Activated naive CD4-positive, alpha-beta T cell treated with anti-CD3 and anti-CD28 coated beads, Interleukin-2, amount 50 U/mL, for 24 hours (primary cell): ENCODE results near the gene TLX1.
A peak's percentile ranks its signal among the peaks of the same experiment; 100 is the strongest.

Experiments
- H3K27ac Mint-ChIP-seq: one replicate; pipeline ENCODE4 v1.8.0; 2021; ENCODE audit warnings: mild to moderate bottlenecking, mixed read lengths
- H3K27me3 Mint-ChIP-seq: one replicate; pipeline ENCODE4 v1.8.0; 2021; ENCODE audit warnings: mixed read lengths
- H3K36me3 Mint-ChIP-seq: one replicate; pipeline ENCODE4 v1.8.0; 2021; ENCODE audit warnings: mixed read lengths
- H3K4me1 Mint-ChIP-seq: one replicate; pipeline ENCODE4 v1.8.0; 2021; ENCODE audit warnings: mixed read lengths
- H3K4me3 Mint-ChIP-seq: one replicate; pipeline ENCODE4 v1.8.0; 2021; ENCODE audit warnings: mild to moderate bottlenecking, mixed read lengths
- H3K9me3 Mint-ChIP-seq: one replicate; pipeline ENCODE4 v1.8.0; 2021; ENCODE audit warnings: mixed read lengths

TLX1 gene

DNA sequence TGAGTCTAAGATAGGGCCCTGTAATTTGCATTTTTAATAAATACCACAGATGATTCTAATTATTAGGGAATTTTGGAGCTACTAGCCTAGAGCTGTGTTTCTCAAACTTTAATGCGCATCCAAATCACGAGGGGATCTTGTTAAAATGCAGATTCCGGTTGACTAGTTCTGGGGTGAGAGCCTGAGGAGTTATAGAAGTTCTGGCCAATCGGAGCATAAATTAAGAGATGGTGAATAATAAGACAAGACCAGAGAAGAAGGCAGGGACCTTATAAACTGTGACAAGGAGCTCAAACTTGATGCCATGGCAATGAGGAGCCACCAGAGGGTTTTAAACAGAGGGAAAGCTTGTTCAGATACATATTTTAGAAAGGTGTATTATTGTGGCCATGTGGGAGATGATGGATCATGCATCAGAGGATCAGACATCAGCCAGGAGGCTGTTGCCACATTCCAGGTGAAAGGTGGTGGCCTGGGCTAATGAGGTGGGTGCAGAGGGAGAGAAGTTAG lies 29.7 kb upstream of the TLX1 start:
- Mint-ChIP-seq H3K9me3 (no peaks in the 10 kb centered on the region), H3K4me3 (no peak overlapping the region), H3K27ac (no peak overlapping the region), H3K4me1 (no peaks in the 10 kb centered on the region), H3K36me3 (no peaks in the 10 kb centered on the region), H3K27me3 (peaks cover 21% of the 10 kb centered on the region)

- no peaks in the 10 kb centered on the region for H3K4me1 Mint-ChIP-seq
- H3K9me3 Mint-ChIP-seq = no peaks in the 10 kb centered on the region
- peaks cover 28% of the 10 kb centered on the region for H3K27me3 Mint-ChIP-seq
These were observed 27.7 kb upstream of the TLX1 start for GRCh38 chr10:101103430-101103829.

GRCh38 chr10:101106351-101106750 lies 24.7 kb upstream of the TLX1 start:
- H3K27me3 Mint-ChIP-seq = peaks cover 20% of the 10 kb centered on the region
- H3K4me1 Mint-ChIP-seq = no peaks in the 10 kb centered on the region
- H3K36me3 Mint-ChIP-seq = no peaks in the 10 kb centered on the region
- H3K9me3 Mint-ChIP-seq = no peaks in the 10 kb centered on the region
- H3K4me3 Mint-ChIP-seq = no peak overlapping the region
- no peak overlapping the region for H3K27ac Mint-ChIP-seq

More at GRCh38 chr10:101103430-101103829, 27.7 kb upstream of the TLX1 start:
- Mint-ChIP-seq H3K36me3 (no peaks in the 10 kb centered on the region), H3K27ac (no peak overlapping the region), H3K4me3 (no peak overlapping the region)

DNA sequence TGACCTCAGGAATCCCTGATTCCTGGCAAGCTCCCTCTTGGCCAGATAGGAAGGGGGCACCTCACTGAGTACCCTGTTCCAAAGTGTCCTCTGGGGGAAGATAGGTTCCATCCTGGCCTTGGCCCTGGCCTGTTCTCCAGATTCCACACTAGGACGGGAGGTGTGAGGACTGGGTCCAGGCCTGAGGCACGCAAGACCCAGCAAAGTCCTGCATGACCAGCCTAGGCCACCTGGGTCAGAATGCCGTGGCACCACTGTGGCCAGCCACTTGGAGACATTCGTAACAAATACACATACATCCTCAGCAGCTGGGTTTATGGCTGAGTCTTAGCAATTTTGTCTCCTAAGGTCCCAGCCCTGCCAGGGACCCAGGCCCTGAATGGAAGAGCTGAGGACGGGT lies 23.3 kb upstream of the TLX1 start:
- no peak overlapping the region for H3K27ac Mint-ChIP-seq

GRCh38 chr10:101110856-101111523 lies 20.1 kb upstream of the TLX1 start:
- H3K36me3 Mint-ChIP-seq = no peaks in the 10 kb centered on the region
- no peaks in the 10 kb centered on the region for H3K4me1 Mint-ChIP-seq
- H3K4me3 Mint-ChIP-seq = no peak overlapping the region
- H3K27me3 Mint-ChIP-seq = peaks cover 23% of the 10 kb centered on the region
- H3K27ac Mint-ChIP-seq = no peak overlapping the region
- no peaks in the 10 kb centered on the region for H3K9me3 Mint-ChIP-seq

More for the DNA sequence above, 23.3 kb upstream of the TLX1 start:
- Mint-ChIP-seq H3K4me3 (no peak overlapping the region), H3K4me1 (no peaks in the 10 kb centered on the region), H3K36me3 (no peaks in the 10 kb centered on the region), H3K27me3 (peaks cover 17% of the 10 kb centered on the region), H3K9me3 (no peaks in the 10 kb centered on the region)

DNA sequence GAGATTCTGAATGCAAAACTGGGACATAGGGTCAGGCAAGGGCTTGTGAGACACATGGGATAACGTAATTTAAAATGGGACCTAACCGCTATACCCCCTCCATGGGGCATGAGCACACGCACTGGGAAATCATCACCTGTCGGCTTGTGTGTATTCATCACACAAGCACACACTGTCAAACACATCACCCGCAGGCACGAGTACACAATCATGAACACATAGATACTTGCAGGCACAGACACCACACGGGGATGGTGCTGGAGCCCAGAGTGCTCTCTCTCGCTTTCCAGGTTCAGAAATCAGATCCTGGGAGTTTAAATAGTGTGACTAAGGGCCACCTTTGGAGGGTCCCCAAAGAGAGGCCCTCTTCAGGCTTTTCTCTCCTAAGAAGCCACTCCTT lies 19.6 kb upstream of the TLX1 start:
- Mint-ChIP-seq H3K9me3 (no peaks in the 10 kb centered on the region), H3K27me3 (peaks cover 24% of the 10 kb centered on the region)

GRCh38 chr10:101112799-101113594 lies 18.1 kb upstream of the TLX1 start:
- no peak overlapping the region for H3K4me3 Mint-ChIP-seq
- H3K4me1 Mint-ChIP-seq = no peaks in the 10 kb centered on the region
- H3K27me3 Mint-ChIP-seq = peaks cover 14% of the 10 kb centered on the region

More for the DNA sequence above, 19.6 kb upstream of the TLX1 start:
- H3K4me3 Mint-ChIP-seq = no peak overlapping the region
- H3K27ac Mint-ChIP-seq = no peak overlapping the region
- no peaks in the 10 kb centered on the region for H3K4me1 Mint-ChIP-seq
- no peaks in the 10 kb centered on the region for H3K36me3 Mint-ChIP-seq

DNA sequence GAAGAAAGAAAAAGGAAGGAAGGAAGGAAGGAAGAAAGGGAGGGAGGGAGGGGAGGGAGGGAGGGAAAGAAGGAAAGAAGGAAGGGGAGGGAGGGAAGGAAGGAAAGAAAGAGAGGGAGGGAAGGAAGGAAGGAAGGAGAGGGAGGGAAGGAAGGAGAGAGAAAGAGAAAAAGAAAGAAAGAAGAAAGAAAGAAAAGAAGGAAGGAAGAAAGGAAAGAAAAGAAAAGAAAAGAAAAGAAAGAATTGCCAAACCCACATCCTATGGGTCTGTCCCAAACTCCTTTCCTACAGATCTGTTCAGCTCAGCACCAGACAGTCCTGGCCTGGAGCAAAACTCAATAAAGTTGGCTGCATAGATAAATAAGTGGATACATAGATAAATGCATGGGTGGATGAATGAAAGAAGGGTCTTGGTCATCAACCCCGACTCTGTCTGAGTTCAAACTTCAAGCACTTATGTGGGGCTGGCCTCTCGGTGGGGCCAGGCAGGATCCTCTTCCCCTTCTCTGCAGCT lies 17.2 kb upstream of the TLX1 start:
- Mint-ChIP-seq H3K36me3 (no peaks in the 10 kb centered on the region), H3K27me3 (peaks cover 14% of the 10 kb centered on the region), H3K4me3 (no peak overlapping the region), H3K4me1 (no peaks in the 10 kb centered on the region), H3K9me3 (no peaks in the 10 kb centered on the region), H3K27ac (no peak overlapping the region)

More at GRCh38 chr10:101112799-101113594, 18.1 kb upstream of the TLX1 start:
- no peaks in the 10 kb centered on the region for H3K36me3 Mint-ChIP-seq
- H3K9me3 Mint-ChIP-seq = no peaks in the 10 kb centered on the region
- H3K27ac Mint-ChIP-seq = no peak overlapping the region

DNA sequence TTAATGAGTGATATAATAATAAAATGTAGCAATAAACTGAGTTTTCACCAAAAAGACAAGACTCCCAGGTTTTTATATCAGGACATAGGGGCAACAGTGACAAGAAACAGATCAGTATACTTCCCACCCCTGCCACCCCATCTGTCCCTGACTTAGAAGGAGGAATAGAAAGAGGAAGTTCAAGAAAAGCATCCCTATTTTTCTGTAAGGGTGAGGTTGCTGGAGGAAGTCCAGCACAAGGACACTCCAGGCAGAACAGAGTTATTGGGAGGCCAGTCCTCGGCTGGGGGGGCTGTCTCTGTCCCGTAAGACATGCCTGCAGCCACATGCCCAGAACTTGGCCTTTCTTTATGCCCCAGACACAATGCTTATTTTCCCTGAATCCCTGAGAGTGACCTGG lies 16.5 kb upstream of the TLX1 start:
- H3K9me3 Mint-ChIP-seq = no peaks in the 10 kb centered on the region
- no peaks in the 10 kb centered on the region for H3K36me3 Mint-ChIP-seq
- H3K27me3 Mint-ChIP-seq = peaks cover 14% of the 10 kb centered on the region
- no peak overlapping the region for H3K4me3 Mint-ChIP-seq
- no peaks in the 10 kb centered on the region for H3K4me1 Mint-ChIP-seq
- no peak overlapping the region for H3K27ac Mint-ChIP-seq

DNA sequence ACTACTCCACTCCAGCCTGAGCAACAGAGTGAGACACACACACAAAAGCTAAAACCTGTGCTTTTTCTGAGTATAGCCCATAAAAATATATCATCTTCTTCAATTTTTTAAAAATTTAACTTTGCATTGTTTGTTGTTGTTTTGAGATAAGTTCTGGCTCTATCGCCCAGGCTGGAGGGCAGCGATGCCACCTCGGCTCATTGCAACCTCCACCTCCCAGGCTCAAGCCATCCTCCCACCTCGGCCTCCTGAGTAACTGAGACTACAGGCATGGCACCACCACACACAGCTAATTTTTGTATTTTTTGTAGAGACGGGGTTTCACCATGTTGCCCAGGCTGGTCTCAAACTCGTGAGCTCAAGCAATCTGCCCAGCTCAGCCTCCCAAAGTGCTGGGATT lies 14.3 kb upstream of the TLX1 start:
- Mint-ChIP-seq H3K27me3 (peaks cover 11% of the 10 kb centered on the region), H3K9me3 (no peaks in the 10 kb centered on the region)

GRCh38 chr10:101118031-101118430 lies 13.1 kb upstream of the TLX1 start:
- Mint-ChIP-seq H3K4me1 (peaks cover 22% of the 10 kb centered on the region), H3K4me3 (no peak overlapping the region), H3K36me3 (no peaks in the 10 kb centered on the region), H3K27ac (no peak overlapping the region), H3K27me3 (peaks cover 19% of the 10 kb centered on the region), H3K9me3 (no peaks in the 10 kb centered on the region)

More for the DNA sequence above, 14.3 kb upstream of the TLX1 start:
- no peaks in the 10 kb centered on the region for H3K36me3 Mint-ChIP-seq
- H3K4me3 Mint-ChIP-seq = no peak overlapping the region
- H3K4me1 Mint-ChIP-seq = peaks cover 13% of the 10 kb centered on the region
- no peak overlapping the region for H3K27ac Mint-ChIP-seq

DNA sequence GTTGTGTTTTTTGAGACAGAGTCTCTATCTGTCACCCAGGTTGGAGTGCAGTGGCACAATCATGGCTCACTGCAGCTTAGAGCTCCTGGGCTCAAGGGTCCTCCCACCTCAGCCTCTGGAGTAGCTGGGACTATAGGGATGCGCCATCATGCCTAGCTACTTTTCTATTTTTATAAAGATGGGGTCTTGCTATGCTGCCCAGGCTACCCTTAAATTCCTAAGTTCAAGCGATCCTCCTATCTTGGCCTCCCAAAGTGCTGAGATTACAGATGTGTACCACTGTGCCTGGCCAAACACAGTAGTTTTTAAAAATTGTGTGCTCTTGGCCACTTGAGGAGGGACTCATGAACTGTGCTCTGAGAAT lies 10.6 kb upstream of the TLX1 start:
- Mint-ChIP-seq H3K36me3 (no peaks in the 10 kb centered on the region), H3K27me3 (peaks cover 28% of the 10 kb centered on the region), H3K4me1 (peaks cover 28% of the 10 kb centered on the region), H3K4me3 (peak overlapping the region; percentile 97), H3K27ac (no peak overlapping the region), H3K9me3 (no peaks in the 10 kb centered on the region)

GRCh38 chr10:101120884-101121653 lies 10.0 kb upstream of the TLX1 start:
- no peaks in the 10 kb centered on the region for H3K9me3 Mint-ChIP-seq
- peak overlapping the region; percentile 97 for H3K4me3 Mint-ChIP-seq
- peaks cover 28% of the 10 kb centered on the region for H3K4me1 Mint-ChIP-seq
- no peaks in the 10 kb centered on the region for H3K36me3 Mint-ChIP-seq
- H3K27me3 Mint-ChIP-seq = peaks cover 26% of the 10 kb centered on the region
- H3K27ac Mint-ChIP-seq = peak overlapping the region; percentile 69

DNA sequence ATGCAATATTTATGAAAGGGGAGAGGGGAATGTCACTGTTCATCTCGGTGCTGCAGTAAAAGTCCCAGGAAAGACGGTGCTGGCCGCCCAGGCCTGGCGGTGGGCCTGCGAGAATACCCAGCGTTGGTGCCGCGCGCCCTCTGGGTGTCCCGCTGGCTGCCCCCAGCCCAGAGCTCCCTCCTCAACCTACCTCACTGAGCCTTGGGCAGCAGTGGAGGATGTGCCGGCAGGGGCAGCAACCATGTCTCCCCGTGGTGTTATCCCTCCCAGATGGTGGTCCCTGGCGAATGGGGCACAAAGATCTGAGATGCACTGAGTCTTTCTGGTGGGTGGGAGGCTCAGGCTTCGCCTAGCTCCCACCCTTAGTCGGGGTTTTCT lies 9.5 kb upstream of the TLX1 start:
- Mint-ChIP-seq H3K4me1 (peaks cover 28% of the 10 kb centered on the region), H3K27me3 (peaks cover 31% of the 10 kb centered on the region), H3K4me3 (peak overlapping the region; percentile 97), H3K9me3 (no peaks in the 10 kb centered on the region), H3K27ac (no peak overlapping the region), H3K36me3 (no peaks in the 10 kb centered on the region)

DNA sequence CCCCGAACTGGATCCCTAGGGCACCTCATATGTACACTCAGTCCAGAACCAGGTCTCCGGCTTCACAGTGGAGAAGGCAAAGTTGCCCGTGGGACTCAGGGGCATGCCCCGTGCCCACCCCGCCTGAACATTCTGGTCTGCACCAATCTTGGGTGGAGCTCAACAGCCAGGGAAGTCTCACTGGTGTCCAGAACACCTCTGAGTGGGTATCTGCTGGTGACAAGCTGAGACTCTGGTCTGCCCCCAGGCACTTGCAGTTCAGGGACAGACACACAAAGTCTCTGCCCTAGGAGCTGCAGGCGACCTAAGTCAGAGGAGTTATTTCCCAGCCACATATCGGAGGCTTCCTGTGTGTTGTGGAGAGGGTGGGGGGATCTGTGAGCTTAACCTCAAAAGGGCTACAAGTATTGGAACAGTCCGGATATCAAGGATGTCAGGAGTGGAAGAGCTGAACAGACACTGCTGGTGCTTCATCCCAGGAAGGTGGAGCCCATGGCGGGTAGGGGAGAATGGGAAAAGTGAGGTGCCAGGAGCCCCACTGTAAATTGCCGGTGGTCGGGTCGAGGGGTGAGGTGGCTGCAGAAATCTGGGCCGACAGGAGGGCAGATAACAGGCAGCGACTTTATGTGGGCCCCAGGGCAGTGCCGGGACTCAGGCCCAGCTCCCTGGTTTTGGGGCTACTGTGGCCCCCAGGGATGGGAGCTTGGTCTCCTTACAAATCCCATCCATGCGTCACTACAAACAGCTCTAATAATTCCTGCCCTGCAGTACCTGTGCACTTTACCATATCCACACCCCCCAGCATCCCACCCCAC lies 8.6 kb upstream of the TLX1 start:
- H3K36me3 Mint-ChIP-seq = no peaks in the 10 kb centered on the region
- H3K27ac Mint-ChIP-seq = peak overlapping the region; percentile 24
- H3K9me3 Mint-ChIP-seq = no peaks in the 10 kb centered on the region
- peak overlapping the region; percentile 70 for H3K4me3 Mint-ChIP-seq
- H3K4me1 Mint-ChIP-seq = peaks cover 28% of the 10 kb centered on the region
- peaks cover 35% of the 10 kb centered on the region for H3K27me3 Mint-ChIP-seq
